HepG2 (cell line): Measurements from ENCODE around the gene MYEOV. TPM values are rescaled to one million over a fixed set of nuclear protein-coding genes. Genes with fewer than 3 reads are reported as not detected.

ENCODE experiments used
- ATAC-seq: fragments of 200-7000 bp; cut with Tn5 transposase; 3 replicates; pipeline ENCODE4 v1.9.1; 2020; ENCODE audit warnings: mild to moderate bottlenecking, moderate library complexity
- BruUV-seq: library from RNA; stranded (reverse); fragments of 400-500 nt; replicated peaks from 2 replicates; lab custom pipeline; 2021; lab: Mats Ljungman, UMichigan
- CTCF ChIA-PET: fragments of 300-600 bp; formaldehyde crosslinking; extraction: SDS; loops from one replicate; lab custom pipeline; 2021; ENCODE audit warnings: low total read pairs, inconsistent platforms, low intra/inter-chr PET ratio; lab: Yijun Ruan, JAX
- POLR2A ChIA-PET: fragments of 350-600 bp; sonication (Branson Sonifier 250); formaldehyde crosslinking; loops from one replicate; lab custom pipeline; 2020; ENCODE audit warnings: antibody characterized with exemption, inconsistent platforms; lab: Yijun Ruan, JAX
- DNase-seq: peaks from one replicate; pipeline ENCODE4 v3.0.0-alpha.2; 2015; ENCODE audit warnings: low spot score
- FAIRE-seq: peaks from 3 replicates; lab custom pipeline; 2011; peaks lifted over from hg19 to GRCh38; lab: Jason Lieb, UNC
- H2AFZ ChIP-seq: one replicate; pipeline ENCODE4 v1.6.1; 2011; ENCODE audit warnings: low read length, inconsistent platforms
- H3K27ac ChIP-seq: fragments of 300-600 bp; 3 replicates; pipeline ENCODE4 v1.8.0; 2011; ENCODE audit warnings: mixed run types, mild to moderate bottlenecking, mixed read lengths, low read length, inconsistent platforms; ENCODE audit not compliant: insufficient read depth; ENCODE audit errors: extremely low read length
- H3K27me3 ChIP-seq, 2 experiments: fragments of 200-600 bp in 1 of 2; 2 replicates in 1 of 2; 3 replicates in 1 of 2; pipeline versions ENCODE4 v1.6.0 to v1.8.0; 2011; ENCODE audit warnings: low read length in 2 of 2, mild to moderate bottlenecking in 2 of 2, moderate library complexity in 2 of 2, inconsistent platforms in 1 of 2; ENCODE audit not compliant: insufficient read depth in 2 of 2, control insufficient read depth in 1 of 2
- H3K36me3 ChIP-seq, 2 experiments: fragments of 200-600 bp in 1 of 2; replicated peaks in 1 of 2; 2 replicates in 1 of 2; 3 replicates in 1 of 2; pipeline versions ENCODE4 v1.5.1 to v1.8.0; 2011; ENCODE audit warnings: low read length in 2 of 2, inconsistent platforms in 1 of 2; ENCODE audit not compliant: insufficient read depth in 2 of 2, control insufficient read depth in 1 of 2
- H3K4me1 ChIP-seq: 2 replicates; pipeline ENCODE4 v1.5.1; 2012; ENCODE audit warnings: low read length, inconsistent platforms; ENCODE audit not compliant: insufficient read depth
- H3K4me2 ChIP-seq: 2 replicates; pipeline ENCODE4 v1.6.0; 2011; ENCODE audit warnings: low read depth, low read length, inconsistent platforms
- H3K4me3 ChIP-seq, 3 experiments: fragments of 200-600 bp in 1 of 3; sonication (generic), shearing (Covaris generic) in 1 of 3; replicated peaks in 1 of 3; 2 replicates each; pipeline ENCODE4 v1.5.1; 2011 to 2016; ENCODE audit warnings: low read length in 3 of 3, inconsistent platforms in 2 of 3, low read depth in 2 of 3, mild to moderate bottlenecking in 2 of 3, control low read depth in 1 of 3, mixed read lengths in 1 of 3; ENCODE audit not compliant: insufficient read depth in 1 of 3
- H3K79me2 ChIP-seq: one replicate; pipeline ENCODE4 v1.6.1; 2011; ENCODE audit warnings: low read length, inconsistent platforms; ENCODE audit not compliant: insufficient read depth
- H3K9ac ChIP-seq: 2 replicates; pipeline ENCODE4 v1.6.0; 2011; ENCODE audit warnings: mild to moderate bottlenecking, low read depth, low read length, inconsistent platforms; ENCODE audit not compliant: insufficient read depth
- H3K9me3 ChIP-seq: 2 replicates; pipeline ENCODE4 v1.5.1; 2012; ENCODE audit warnings: mild to moderate bottlenecking, low read length
- H4K20me1 ChIP-seq: 2 replicates; pipeline ENCODE4 v1.6.0; 2011; ENCODE audit warnings: inconsistent platforms, mild to moderate bottlenecking, low read length, moderate library complexity; ENCODE audit not compliant: insufficient read depth
- ASH2L ChIP-seq: fragments of 300-600, 200-600 bp; sonication (generic); IDR thresholded peaks from 2 replicates; pipeline ENCODE4 v1.7.0; 2017; ENCODE audit warnings: low read depth, mild to moderate bottlenecking, moderate library complexity, mixed read lengths, low read length; ENCODE audit not compliant: insufficient read length
- FIP1L1 ChIP-seq: fragments of 200-400 bp; formaldehyde crosslinking; IDR thresholded peaks from 2 replicates; pipeline ENCODE4 v1.6.1; 2018; ENCODE audit warnings: low read depth, mild to moderate bottlenecking, low read length, moderate library complexity, borderline replicate concordance; ENCODE audit not compliant: insufficient read depth
- KLF15 ChIP-seq: sonication (generic); formaldehyde crosslinking; IDR thresholded peaks from 2 replicates; pipeline ENCODE4 v1.8.1; 2023; ENCODE audit warnings: borderline replicate concordance, mild to moderate bottlenecking, inconsistent platforms, missing genetic modification reagents, mixed read lengths
- NFIC ChIP-seq: IDR thresholded peaks from 2 replicates; pipeline ENCODE4 v1.6.1; 2012; ENCODE audit warnings: mild to moderate bottlenecking, low read length, inconsistent platforms
- RFXANK ChIP-seq: IDR thresholded peaks from 2 replicates; pipeline ENCODE4 v1.6.1; 2016
- ZBTB44 ChIP-seq: sonication (generic); formaldehyde crosslinking; IDR thresholded peaks from 2 replicates; pipeline ENCODE4 v1.4.0; 2020; ENCODE audit warnings: missing genetic modification reagents
- ZNF407 ChIP-seq: sonication (generic); formaldehyde crosslinking; IDR thresholded peaks from one replicate; pipeline ENCODE4 v1.5.1; 2020; ENCODE audit warnings: mild to moderate bottlenecking, missing genetic modification reagents; ENCODE audit errors: not compliant biosample characterization
- ZNF569 ChIP-seq: sonication (generic); formaldehyde crosslinking; IDR thresholded peaks from 2 replicates; pipeline ENCODE4 v1.5.0; 2020; ENCODE audit warnings: mild to moderate bottlenecking, missing genetic modification reagents, moderate library complexity, borderline replicate concordance
- ZSCAN25 ChIP-seq: sonication (generic); formaldehyde crosslinking; IDR thresholded peaks from 2 replicates; pipeline ENCODE4 v1.8.0; 2022; ENCODE audit warnings: mild to moderate bottlenecking, missing genetic modification reagents
- WGBS: methylation state at CpG from one replicate; pipeline ENCODE4 v1.1.6; 2017; ENCODE audit warnings: low lambda C conversion rate; 5-methylcytosine and 5-hydroxymethylcytosine counted together
- in situ Hi-C: cut with HindIII; loops from 2 replicates; pipeline ENCODE4 v1.10.0; 2017; ENCODE audit warnings: low pct_unique_long_range_greater_than_20kb; ENCODE audit not compliant: extremely low pct_ligation_motif_present
- intact Hi-C: fragments of 100-400 bp; cut with micrococcal nuclease; formaldehyde crosslinking; loops from one replicate; pipeline ENCODE4 v1.10.0; 2022; ENCODE audit not compliant: unreplicated experiment
- polyA plus RNA-seq, 8 experiments: library from polyadenylated mRNA; depleted of rRNA in 3 of 8; stranded (reverse) in 7 of 8; unstranded in 1 of 8; fragments of >200 nt; fragmentation: Illumina TruSeq in 4 of 8; extraction: Trizol in 4 of 8; gene quantifications; 2 replicates each; pipeline versions ENCODE4 v1.2.1 to v1.2.3, GENCODE V29; 2011 to 2016; ENCODE audit warnings: low read depth in 4 of 8, missing spikeins in 1 of 8, mixed read lengths in 1 of 8; ENCODE audit not compliant: insufficient read depth in 1 of 8
- total RNA-seq, 5 experiments: library from RNA; depleted of rRNA; stranded (reverse); fragments of >200 nt; fragmentation: Illumina TruSeq; extraction: Trizol; gene quantifications; 2 replicates each; pipeline ENCODE4 v1.2.3, GENCODE V29; 2016; ENCODE audit warnings: low read depth in 1 of 5

MYEOV gene
- total and polyA plus RNA-seq, 2 of the 13 experiments (the other 11 are each of a cell fraction or from before 2014, with no cell fraction given): 0.33 to 1.8 TPM

DNA sequence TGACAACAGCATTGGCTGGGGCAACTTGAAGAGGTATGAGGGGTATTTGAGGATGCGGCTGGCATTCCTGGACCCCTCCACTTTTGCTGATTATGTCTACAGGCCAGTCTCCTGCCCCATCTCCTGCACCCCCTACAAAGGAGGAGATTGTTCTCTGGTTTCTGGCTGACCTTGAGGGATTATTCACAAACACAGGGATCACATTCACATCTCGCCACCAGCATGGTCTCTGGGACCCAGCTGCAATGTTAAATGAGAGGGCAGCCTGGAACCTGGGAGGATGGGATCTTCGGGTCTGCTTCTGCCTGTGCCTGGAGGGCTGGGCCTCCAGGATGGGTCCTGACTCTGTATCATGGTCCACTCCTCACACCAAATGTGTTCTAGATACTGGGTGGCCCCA, 32.8 kb upstream of the MYEOV start:
- Histone ChIP-seq H3K4me2 (no peak overlapping the region), H3K27me3 (peaks cover 0 to 26% of the 10 kb centered on the region in 2 experiments; a peak in 4 of 5 replicates), H4K20me1 (no peaks in the 10 kb centered on the region), H3K4me3 (no peak overlapping the region), H3K9ac (no peak overlapping the region), H3K36me3 (no peaks in the 10 kb centered on the region), H3K9me3 (no peaks in the 10 kb centered on the region), H3K79me2 (no peaks in the 10 kb centered on the region), H2AFZ (no peak overlapping the region), H3K4me1 (peaks cover 10% of the 10 kb centered on the region), H3K27ac (no peak overlapping the region)
- intact Hi-C loops: no loop called here
- DNase-seq: peak; percentile 47
- no peak for TF ChIP-seq ZBTB44 (CRISPR knock-in tag)
- TF ChIP-seq FIP1L1: no peak
- no peak for TF ChIP-seq ZNF569
- no peak for TF ChIP-seq ASH2L
- TF ChIP-seq NFIC: no peak
- TF ChIP-seq RFXANK (CRISPR knock-in tag): no peak
- TF ChIP-seq ZSCAN25 (CRISPR knock-in tag): no peak
- TF ChIP-seq ZNF407 (CRISPR knock-in tag): no peak
- TF ChIP-seq KLF15 (CRISPR knock-in tag): no peak
- 30% methylated on average over 2 of the region's 3 CpGs for WGBS
- in situ Hi-C loops: no loop called here
- no peak for ATAC-seq
- no peak for FAIRE-seq
- ChIA-PET CTCF (no interaction called here), POLR2A (no interaction called here)
- no TSS peak for BruUV-seq
